ENCODE measurements around the gene RHOT2.

Gene RHOT2

GRCh38 chr16:644556-644955 lies 23.4 kb upstream of the RHOT2 start:
- FAIRE-seq = no peak
- TF ChIP-seq CTCF (IDR thresholded peaks at IDR 0.05; ENCODE audit: insufficient read depth, missing control alignments) = no peak
- DNase-seq (ENCODE audit: insufficient read length, low spot score) = no peak

DNA sequence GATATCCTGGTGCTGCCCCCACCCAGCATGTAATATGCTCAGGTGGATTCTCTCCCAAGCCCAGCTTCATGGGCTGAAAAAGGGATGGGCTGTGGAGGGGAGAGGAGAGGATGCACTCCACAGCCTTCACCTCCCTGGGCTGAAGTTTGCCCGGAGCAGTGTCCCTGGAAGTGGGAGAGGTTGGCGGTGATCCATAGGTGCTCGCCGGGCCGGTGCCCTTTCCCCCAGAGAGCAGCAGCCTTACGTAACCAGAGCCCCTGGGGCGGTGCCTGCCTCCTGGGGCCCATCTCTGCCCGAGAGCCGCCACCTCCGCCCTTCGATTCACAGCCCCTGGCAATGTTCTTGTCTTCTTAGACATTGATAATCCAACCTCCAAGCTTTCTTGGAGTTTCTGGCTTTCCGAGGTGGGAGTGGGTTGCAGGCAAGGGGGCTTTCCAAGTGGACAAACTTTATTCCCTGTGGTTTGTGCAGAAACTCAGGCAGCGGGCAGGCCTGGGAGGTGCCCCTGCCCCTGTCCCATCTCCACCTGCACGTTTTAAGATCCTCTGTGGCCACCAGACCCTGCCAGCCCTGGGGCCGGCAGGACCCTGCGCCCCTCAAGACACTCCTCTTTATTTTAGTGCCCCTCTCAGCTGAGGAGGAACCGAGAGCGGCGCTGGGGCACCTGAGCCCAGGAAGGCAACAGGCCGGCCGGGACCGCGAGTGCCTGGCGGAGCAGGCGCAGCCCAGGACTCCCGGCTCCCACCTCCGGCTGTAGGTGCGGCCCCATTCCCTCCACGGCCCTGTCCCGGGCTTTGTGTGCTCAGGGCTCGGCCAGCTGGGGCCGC lies 21.9 kb upstream of the RHOT2 start:
- FAIRE-seq (no peak), DNase-seq (ENCODE audit: insufficient read length, low spot score) (no peak)
- no peak for TF ChIP-seq CTCF (IDR thresholded peaks at IDR 0.05; ENCODE audit: insufficient read depth, missing control alignments)

- FAIRE-seq (no peak), DNase-seq (ENCODE audit: insufficient read length, low spot score) (no peak)
- no peak for TF ChIP-seq CTCF (IDR thresholded peaks at IDR 0.05; ENCODE audit: insufficient read depth, missing control alignments)
These were observed 21.2 kb upstream of the RHOT2 start for GRCh38 chr16:646679-647172.

DNA sequence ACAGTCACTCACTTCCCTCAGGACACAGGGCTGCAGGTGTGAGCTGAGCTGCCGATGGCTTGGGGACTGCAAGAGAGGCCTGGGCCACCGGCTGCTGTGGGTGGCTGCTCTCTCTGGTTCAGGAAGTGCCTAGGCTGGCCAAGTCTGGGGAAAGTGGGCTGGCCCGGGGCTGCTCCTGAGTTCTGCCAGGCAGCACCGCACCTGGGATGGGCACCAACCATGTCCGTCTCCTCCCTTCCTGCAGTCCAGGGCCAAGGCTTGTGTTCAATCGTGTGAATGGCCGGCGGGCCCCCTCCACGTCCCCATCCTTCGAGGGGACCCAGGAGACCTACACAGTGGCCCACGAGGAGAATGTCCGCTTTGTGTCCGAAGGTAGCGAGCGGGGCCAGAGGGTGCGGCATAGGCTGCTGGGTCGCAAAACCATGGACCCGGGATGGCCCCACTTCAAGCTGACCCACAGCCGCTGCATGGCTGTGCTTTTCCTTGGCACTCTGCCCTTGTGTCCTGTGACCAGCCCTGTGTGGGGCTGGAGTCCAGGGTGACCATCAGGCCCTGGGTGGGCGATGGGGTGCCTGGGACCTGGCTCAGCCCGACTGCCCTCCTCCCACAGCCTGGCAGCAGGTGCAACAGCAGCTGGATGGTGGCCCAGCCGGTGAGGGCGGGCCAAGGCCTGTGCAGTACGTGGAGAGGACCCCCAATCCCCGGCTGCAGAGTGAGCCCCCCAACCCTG lies 20.6 kb upstream of the RHOT2 start:
- no peak for DNase-seq (ENCODE audit: insufficient read length, low spot score)
- FAIRE-seq = no peak
- no peak for TF ChIP-seq CTCF (IDR thresholded peaks at IDR 0.05; ENCODE audit: insufficient read depth, missing control alignments)

- peak; percentile 66 for TF ChIP-seq CTCF (IDR thresholded peaks at IDR 0.05; ENCODE audit: insufficient read depth, missing control alignments)
- FAIRE-seq (no peak), DNase-seq (ENCODE audit: insufficient read length, low spot score) (peak; percentile 90)
These were observed 19.7 kb upstream of the RHOT2 start for GRCh38 chr16:648071-648780.

GRCh38 chr16:648781-649589 lies 18.9 kb upstream of the RHOT2 start, which contains the start of gene WDR90:
Gene WDR90 (plus strand): TSS chr16:649365. CDS start chr16:649417, 52 bp downstream.
- no peak for TF ChIP-seq CTCF (IDR thresholded peaks at IDR 0.05; ENCODE audit: insufficient read depth, missing control alignments)
- FAIRE-seq (no peak), DNase-seq (ENCODE audit: insufficient read length, low spot score) (peak; percentile 100)

All from D721Med (cell line).